ENCODE results near the gene SLC2A3. TPM values are rescaled to one million over a fixed set of nuclear protein-coding genes. Genes with fewer than 3 reads are reported as not detected.
"Not testable (repeated sequence)": the region's sequence is repeated elsewhere in the genome, so short reads cannot be mapped to it uniquely, and the experiment has no call there.

The SLC2A3 gene
- polyA plus RNA-seq, 6 donors from 2014 or later: 86.8 to 234 (median 144) TPM

GRCh38 chr12:7966563-7966962 is 30.6 kb upstream of the SLC2A3 start:
- Mint-ChIP-seq H3K4me3 (peak overlapping the region in 1 of 8 donors; percentile 32), H3K27me3 (no peaks in the 10 kb centered on the region), H3K36me3 (no peaks in the 10 kb centered on the region), H3K27ac (no peak overlapping the region), H3K9me3 (no peaks in the 10 kb centered on the region), H3K4me1 (peaks cover 21 to 42% (median 25%) of the 10 kb centered on the region in 3 donors)
- DNase-seq (no peak), ATAC-seq (ENCODE audit: low read depth in 2 of 2) (no peak)

GRCh38 chr12:7964669-7965068 is 28.7 kb upstream of the SLC2A3 start:
- DNase-seq; H3K4me3 Mint-ChIP-seq; H3K36me3 Mint-ChIP-seq; ATAC-seq (ENCODE audit: low read depth in 2 of 2); H3K27me3 Mint-ChIP-seq; H3K9me3 Mint-ChIP-seq: not testable (repeated sequence)
- Mint-ChIP-seq H3K27ac (peak overlapping the region in 1 of 6 donors; percentile 47), H3K4me1 (peaks cover 12 to 40% (median 15%) of the 10 kb centered on the region in 3 donors)

GRCh38 chr12:7961395-7962178 is 25.6 kb upstream of the SLC2A3 start:
- no peak for ATAC-seq (ENCODE audit: low read depth in 2 of 2)
- Mint-ChIP-seq H3K36me3 (no peaks in the 10 kb centered on the region), H3K27ac (peak overlapping the region in 4 of 6 donors; percentile 93 to 98 (median 96)), H3K9me3 (no peaks in the 10 kb centered on the region), H3K4me1 (peaks cover 23 to 53% (median 25%) of the 10 kb centered on the region in 3 donors), H3K4me3 (peak overlapping the region; percentile 52 to 94 (median 86)), H3K27me3 (no peaks in the 10 kb centered on the region)
- no peak for DNase-seq

- peak; percentile 9 to 13 for ATAC-seq (ENCODE audit: low read depth in 2 of 2)
- Mint-ChIP-seq H3K36me3 (no peaks in the 10 kb centered on the region), H3K4me1 (peaks cover 23 to 51% (median 25%) of the 10 kb centered on the region in 3 donors), H3K27ac (peak overlapping the region; percentile 93 to 99 (median 98)), H3K9me3 (no peaks in the 10 kb centered on the region), H3K4me3 (peak overlapping the region; percentile 76 to 94 (median 90)), H3K27me3 (no peaks in the 10 kb centered on the region)
- DNase-seq: no peak
These were observed 23.7 kb upstream of the SLC2A3 start for GRCh38 chr12:7959701-7960121.

- no peaks in the 10 kb centered on the region for H3K36me3 Mint-ChIP-seq
- peaks cover 23 to 51% (median 25%) of the 10 kb centered on the region in 3 donors for H3K4me1 Mint-ChIP-seq
- no peaks in the 10 kb centered on the region for H3K9me3 Mint-ChIP-seq
- H3K4me3 Mint-ChIP-seq: peak overlapping the region; percentile 76 to 94 (median 90)
- no peak for ATAC-seq (ENCODE audit: low read depth in 2 of 2)
- H3K27me3 Mint-ChIP-seq: no peaks in the 10 kb centered on the region
- no peak for DNase-seq
- peak overlapping the region; percentile 64 to 99 (median 98) for H3K27ac Mint-ChIP-seq
These were observed 23.3 kb upstream of the SLC2A3 start for GRCh38 chr12:7959278-7959677.

GRCh38 chr12:7954877-7955276 is 18.9 kb upstream of the SLC2A3 start:
- not testable (repeated sequence) for H3K9me3 Mint-ChIP-seq; ATAC-seq (ENCODE audit: low read depth in 2 of 2); H3K27me3 Mint-ChIP-seq; H3K4me3 Mint-ChIP-seq; H3K36me3 Mint-ChIP-seq; DNase-seq
- Mint-ChIP-seq H3K27ac (peak overlapping the region in 2 of 6 donors; percentile 21 to 39), H3K4me1 (peaks cover 9 to 24% (median 20%) of the 10 kb centered on the region in 3 donors)

- H3K27me3 Mint-ChIP-seq; H3K27ac Mint-ChIP-seq; ATAC-seq (ENCODE audit: low read depth in 2 of 2); H3K36me3 Mint-ChIP-seq; DNase-seq; H3K9me3 Mint-ChIP-seq; H3K4me3 Mint-ChIP-seq: not testable (repeated sequence)
- H3K4me1 Mint-ChIP-seq: peaks cover 5 to 19% (median 15%) of the 10 kb centered on the region in 3 donors
These were observed 18.4 kb upstream of the SLC2A3 start for GRCh38 chr12:7954418-7954817.

- H3K27me3 Mint-ChIP-seq; ATAC-seq (ENCODE audit: low read depth in 2 of 2); H3K36me3 Mint-ChIP-seq; H3K4me3 Mint-ChIP-seq; H3K9me3 Mint-ChIP-seq; DNase-seq: not testable (repeated sequence)
- Mint-ChIP-seq H3K4me1 (peaks cover 6 to 17% (median 15%) of the 10 kb centered on the region in 3 donors), H3K27ac (peak overlapping the region in 1 of 6 donors; percentile 6)
These were observed 17.9 kb upstream of the SLC2A3 start for GRCh38 chr12:7953912-7954311.

- DNase-seq (no peak), ATAC-seq (ENCODE audit: low read depth in 2 of 2) (no peak)
- H3K36me3 Mint-ChIP-seq: no peaks in the 10 kb centered on the region
- peaks cover 5 to 15% (median 13%) of the 10 kb centered on the region in 3 donors for H3K4me1 Mint-ChIP-seq
- H3K9me3 Mint-ChIP-seq: no peaks in the 10 kb centered on the region
- H3K27me3 Mint-ChIP-seq: no peaks in the 10 kb centered on the region
- H3K27ac Mint-ChIP-seq: no peak overlapping the region
- H3K4me3 Mint-ChIP-seq: no peak overlapping the region
These were observed 15.7 kb upstream of the SLC2A3 start for GRCh38 chr12:7951671-7952070.

- H3K27ac Mint-ChIP-seq; H3K27me3 Mint-ChIP-seq; H3K36me3 Mint-ChIP-seq; H3K4me3 Mint-ChIP-seq; H3K9me3 Mint-ChIP-seq; DNase-seq; ATAC-seq (ENCODE audit: low read depth in 2 of 2): not testable (repeated sequence)
- peaks cover 5 to 15% (median 13%) of the 10 kb centered on the region in 3 donors for H3K4me1 Mint-ChIP-seq
These were observed 14.4 kb upstream of the SLC2A3 start for GRCh38 chr12:7950230-7950943.

GRCh38 chr12:7948589-7949260 is 12.7 kb upstream of the SLC2A3 start:
- Mint-ChIP-seq H3K9me3 (no peaks in the 10 kb centered on the region), H3K4me1 (peaks cover 5 to 15% (median 10%) of the 10 kb centered on the region in 3 donors), H3K4me3 (peak overlapping the region in 3 of 8 donors; percentile 0 to 43 (median 3)), H3K36me3 (no peaks in the 10 kb centered on the region), H3K27ac (peak overlapping the region in 5 of 6 donors; percentile 1 to 84 (median 16)), H3K27me3 (no peaks in the 10 kb centered on the region)
- DNase-seq: peak; percentile 9
- ATAC-seq (ENCODE audit: low read depth in 2 of 2): peak; percentile 71 to 74

- Mint-ChIP-seq H3K36me3 (no peaks in the 10 kb centered on the region), H3K9me3 (no peaks in the 10 kb centered on the region), H3K4me1 (peaks cover 5 to 15% (median 10%) of the 10 kb centered on the region in 3 donors), H3K27me3 (no peaks in the 10 kb centered on the region), H3K27ac (no peak overlapping the region), H3K4me3 (no peak overlapping the region)
- ATAC-seq (ENCODE audit: low read depth in 2 of 2) (no peak), DNase-seq (no peak)
These were observed 11.0 kb upstream of the SLC2A3 start for GRCh38 chr12:7947011-7947410.

GRCh38 chr12:7944760-7945159 is 8.8 kb upstream of the SLC2A3 start:
- not testable (repeated sequence) for H3K9me3 Mint-ChIP-seq; ATAC-seq (ENCODE audit: low read depth in 2 of 2)

More at GRCh38 chr12:7944760-7945159, 8.8 kb upstream of the SLC2A3 start:
- H3K4me1 Mint-ChIP-seq: peaks cover 5 to 15% (median 10%) of the 10 kb centered on the region in 3 donors
- not testable (repeated sequence) for DNase-seq, H3K27me3 Mint-ChIP-seq, H3K4me3 Mint-ChIP-seq, H3K27ac Mint-ChIP-seq, H3K36me3 Mint-ChIP-seq
